HUES48 (cell line): ENCODE data around the gene PTH1R.
A peak's percentile ranks its signal among the peaks of the same experiment; 100 is the strongest.

Experiments used
- H3K27ac ChIP-seq: one replicate; pipeline ENCODE4 v1.7.0; 2013; ENCODE audit warnings: low read depth, low read length, inconsistent platforms
- H3K27me3 ChIP-seq: 2 replicates; pipeline ENCODE4 v1.6.1; 2013; ENCODE audit warnings: mild to moderate bottlenecking, low read length; ENCODE audit not compliant: control insufficient read depth, insufficient read depth
- H3K36me3 ChIP-seq: 2 replicates; pipeline ENCODE4 v1.6.1; 2013; ENCODE audit warnings: low read length; ENCODE audit not compliant: control insufficient read depth, insufficient read depth
- H3K4me1 ChIP-seq: 2 replicates; pipeline ENCODE4 v1.6.1; 2013; ENCODE audit warnings: mild to moderate bottlenecking, low read length; ENCODE audit not compliant: control insufficient read depth, insufficient read depth
- H3K4me3 ChIP-seq: 2 replicates; pipeline ENCODE4 v1.5.1; 2013; ENCODE audit warnings: mild to moderate bottlenecking, low read depth, low read length
- H3K9ac ChIP-seq: 2 replicates; pipeline ENCODE4 v1.6.1; 2013; ENCODE audit warnings: mild to moderate bottlenecking, low read depth, low read length, moderate library complexity
- H3K9me3 ChIP-seq: 2 replicates; pipeline ENCODE4 v1.6.1; 2013; ENCODE audit warnings: low read length; ENCODE audit not compliant: control insufficient read depth, insufficient read depth

PTH1R gene

GRCh38 chr3:46884929-46885328 is 7.4 kb downstream of the PTH1R start:
- Histone ChIP-seq H3K9ac (no peak overlapping the region), H3K4me3 (no peak overlapping the region), H3K27me3 (peaks cover 83% of the 10 kb centered on the region), H3K27ac (no peak overlapping the region), H3K36me3 (no peaks in the 10 kb centered on the region), H3K4me1 (peaks cover 27% of the 10 kb centered on the region), H3K9me3 (no peaks in the 10 kb centered on the region)

DNA sequence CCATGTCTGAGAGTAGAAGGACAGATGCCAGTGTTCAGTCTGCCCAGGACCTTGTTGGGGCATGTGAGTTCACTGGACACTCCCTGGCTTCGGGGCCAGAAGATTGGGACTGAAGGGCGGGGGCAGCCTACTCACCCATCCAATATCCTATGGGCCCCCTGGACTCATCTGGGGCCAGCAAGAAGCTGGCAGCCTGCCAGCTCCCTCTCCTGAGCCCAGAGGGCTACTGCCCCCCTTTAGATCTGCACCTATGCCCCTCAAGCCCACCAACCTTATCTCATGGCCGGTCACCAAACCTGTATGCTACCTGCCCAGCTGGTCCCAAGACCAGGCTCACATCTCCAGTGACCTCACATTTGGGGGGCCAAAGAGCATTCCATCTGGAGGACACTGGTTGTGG is 8.1 kb downstream of the PTH1R start:
- no peak overlapping the region for H3K27ac ChIP-seq
- no peaks in the 10 kb centered on the region for H3K9me3 ChIP-seq
- H3K27me3 ChIP-seq, result peaks cover 82% of the 10 kb centered on the region
- H3K36me3 ChIP-seq, result no peaks in the 10 kb centered on the region
- no peak overlapping the region for H3K4me3 ChIP-seq
- H3K9ac ChIP-seq, result no peak overlapping the region
- peaks cover 27% of the 10 kb centered on the region for H3K4me1 ChIP-seq

- H3K36me3 ChIP-seq, result no peaks in the 10 kb centered on the region
- H3K9ac ChIP-seq, result no peak overlapping the region
- peaks cover 33% of the 10 kb centered on the region for H3K4me1 ChIP-seq
- H3K27ac ChIP-seq, result no peak overlapping the region
- H3K4me3 ChIP-seq, result no peak overlapping the region
- H3K9me3 ChIP-seq, result no peaks in the 10 kb centered on the region
- H3K27me3 ChIP-seq, result peaks cover 85% of the 10 kb centered on the region
Observed at GRCh38 chr3:46887980-46888494, 10.5 kb downstream of the PTH1R start.

DNA sequence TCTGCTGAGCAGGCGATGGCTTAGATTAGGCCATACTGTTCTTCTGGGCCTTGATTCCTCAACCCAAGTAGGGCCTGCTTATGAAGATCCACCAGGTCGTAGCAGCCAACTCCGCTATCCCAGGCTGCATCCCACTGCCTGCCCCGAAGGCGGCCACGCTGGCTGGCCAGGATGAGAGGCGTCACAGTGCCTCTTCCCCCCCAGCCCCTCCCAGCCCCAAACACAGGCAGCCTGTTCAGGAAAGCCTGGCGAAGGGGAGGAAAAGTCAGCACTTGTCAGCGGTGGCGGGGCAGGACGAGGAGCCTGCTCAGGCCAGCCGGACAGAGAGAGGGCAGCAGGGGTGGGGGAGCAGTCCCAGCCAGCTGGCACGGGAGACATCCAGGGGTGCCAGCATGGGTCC is 11.2 kb downstream of the PTH1R start:
- H3K27me3 ChIP-seq, result peaks cover 86% of the 10 kb centered on the region
- peaks cover 34% of the 10 kb centered on the region for H3K4me1 ChIP-seq
- H3K27ac ChIP-seq, result no peak overlapping the region
- no peak overlapping the region for H3K4me3 ChIP-seq
- no peaks in the 10 kb centered on the region for H3K9me3 ChIP-seq
- no peak overlapping the region for H3K9ac ChIP-seq
- no peaks in the 10 kb centered on the region for H3K36me3 ChIP-seq

- H3K27me3 ChIP-seq, result peaks cover 86% of the 10 kb centered on the region
Observed at GRCh38 chr3:46889381-46890110, 12.0 kb downstream of the PTH1R start.

GRCh38 chr3:46890132-46890531 is 12.6 kb downstream of the PTH1R start:
- Histone ChIP-seq H3K4me1 (peaks cover 25% of the 10 kb centered on the region), H3K9me3 (no peaks in the 10 kb centered on the region), H3K27ac (no peak overlapping the region), H3K4me3 (no peak overlapping the region), H3K27me3 (peaks cover 81% of the 10 kb centered on the region), H3K36me3 (no peaks in the 10 kb centered on the region), H3K9ac (no peak overlapping the region)

More at GRCh38 chr3:46889381-46890110, 12.0 kb downstream of the PTH1R start:
- no peaks in the 10 kb centered on the region for H3K9me3 ChIP-seq
- H3K9ac ChIP-seq, result no peak overlapping the region
- H3K4me3 ChIP-seq, result no peak overlapping the region
- no peaks in the 10 kb centered on the region for H3K36me3 ChIP-seq
- no peak overlapping the region for H3K27ac ChIP-seq
- H3K4me1 ChIP-seq, result peaks cover 26% of the 10 kb centered on the region

GRCh38 chr3:46891132-46891531 is 13.6 kb downstream of the PTH1R start:
- no peak overlapping the region for H3K27ac ChIP-seq
- no peak overlapping the region for H3K9ac ChIP-seq
- H3K27me3 ChIP-seq, result peaks cover 71% of the 10 kb centered on the region
- H3K36me3 ChIP-seq, result no peaks in the 10 kb centered on the region
- no peak overlapping the region for H3K4me3 ChIP-seq
- H3K4me1 ChIP-seq, result peaks cover 25% of the 10 kb centered on the region
- H3K9me3 ChIP-seq, result no peaks in the 10 kb centered on the region

DNA sequence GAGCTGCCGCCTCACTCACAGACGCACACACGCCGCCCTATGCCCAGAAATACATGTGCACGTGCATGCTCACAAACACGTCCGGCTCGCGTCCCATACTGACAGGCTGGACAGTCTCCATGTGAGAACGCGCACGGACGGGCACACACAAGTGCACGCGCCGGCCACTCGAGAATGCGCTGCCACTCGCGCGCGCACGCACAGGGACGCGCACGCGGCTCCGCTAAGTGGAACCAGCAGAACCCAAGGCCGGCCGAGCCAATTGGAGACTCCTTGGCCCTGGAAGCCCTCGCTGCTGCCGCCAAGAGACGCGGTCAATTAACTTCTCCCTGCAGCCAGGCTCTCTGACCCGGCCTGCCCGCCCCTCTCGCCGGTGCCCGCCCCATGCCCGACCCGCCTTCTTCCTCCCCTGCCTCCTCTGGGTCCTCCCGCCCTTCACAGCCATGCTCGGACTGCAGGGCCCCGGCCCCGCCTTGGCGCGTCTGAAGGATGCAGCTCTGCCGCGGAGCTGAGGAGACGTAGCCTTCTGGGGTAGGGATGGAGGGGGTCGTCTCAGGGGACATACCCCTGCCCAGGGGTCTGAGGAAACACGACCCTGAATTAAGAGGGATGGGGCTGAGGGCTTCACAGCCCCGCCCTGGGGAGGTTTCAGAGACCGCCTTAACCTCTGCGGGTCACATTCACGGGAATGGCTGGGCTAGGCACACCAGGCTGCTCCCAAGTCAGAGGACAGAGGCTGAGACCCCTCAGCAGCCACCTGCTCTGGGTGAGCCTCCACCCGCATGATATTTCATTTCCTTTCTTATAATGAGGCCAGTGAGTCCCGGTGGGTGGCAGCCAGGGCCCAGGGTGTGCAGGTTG is 15.0 kb downstream of the PTH1R start:
- peak overlapping the region; percentile 64 for H3K4me3 ChIP-seq
- no peak overlapping the region for H3K9ac ChIP-seq
- H3K4me1 ChIP-seq, result peaks cover 23% of the 10 kb centered on the region
- H3K9me3 ChIP-seq, result no peaks in the 10 kb centered on the region
- H3K36me3 ChIP-seq, result no peaks in the 10 kb centered on the region
- H3K27me3 ChIP-seq, result peaks cover 58% of the 10 kb centered on the region
- no peak overlapping the region for H3K27ac ChIP-seq

GRCh38 chr3:46893146-46893748 is 15.7 kb downstream of the PTH1R start:
- peaks cover 55% of the 10 kb centered on the region for H3K27me3 ChIP-seq
- peaks cover 16% of the 10 kb centered on the region for H3K4me1 ChIP-seq

GRCh38 chr3:46893763-46894162 is 16.2 kb downstream of the PTH1R start:
- no peak overlapping the region for H3K9ac ChIP-seq
- H3K36me3 ChIP-seq, result no peaks in the 10 kb centered on the region
- peaks cover 55% of the 10 kb centered on the region for H3K27me3 ChIP-seq

More at GRCh38 chr3:46893146-46893748, 15.7 kb downstream of the PTH1R start:
- peak overlapping the region; percentile 64; the same call in 1 of the 2 replicates for H3K4me3 ChIP-seq
- H3K9me3 ChIP-seq, result no peaks in the 10 kb centered on the region
- H3K36me3 ChIP-seq, result no peaks in the 10 kb centered on the region
- no peak overlapping the region for H3K9ac ChIP-seq
- no peak overlapping the region for H3K27ac ChIP-seq

More at GRCh38 chr3:46893763-46894162, 16.2 kb downstream of the PTH1R start:
- no peak overlapping the region for H3K4me3 ChIP-seq
- peaks cover 11% of the 10 kb centered on the region for H3K4me1 ChIP-seq
- no peaks in the 10 kb centered on the region for H3K9me3 ChIP-seq
- no peak overlapping the region for H3K27ac ChIP-seq
